Measurements from ENCODE around the gene MRPL49. TPM values are rescaled to one million over a fixed set of nuclear protein-coding genes. Genes with fewer than 3 reads are reported as not detected.

The MRPL49 gene
- total RNA-seq, 3 donors from 2014 or later (not counting 1 experiment from before 2014, with no cell fraction given): 36.8 to 37.5 (median 36.9) TPM

GRCh38 chr11:65126624-65127274, 4.6 kb downstream of the MRPL49 start:
- no peak overlapping the region for H3K27ac Mint-ChIP-seq
- Histone ChIP-seq H3K27me3 (ENCODE audit: control insufficient read depth, insufficient read depth, low read length) (no peaks in the 10 kb centered on the region), H3K4me1 (ENCODE audit: control insufficient read depth, insufficient read depth, low read length) (peaks cover 27% of the 10 kb centered on the region), H3K4me3 (ENCODE audit: low read length) (no peak overlapping the region), H3K36me3 (ENCODE audit: control insufficient read depth, insufficient read depth, low read length) (peaks cover 70% of the 10 kb centered on the region), H3K27ac (ENCODE audit: low read length) (no peak overlapping the region), H3K9me3 (ENCODE audit: control insufficient read depth, insufficient read depth, low read length) (no peaks in the 10 kb centered on the region)
- ATAC-seq (no peak), DNase-seq (no peak)
- WGBS (ENCODE audit: insufficient coverage): 87% methylated on average over 5 of the region's 6 CpGs
- H3K36me3 Mint-ChIP-seq: no peaks in the 10 kb centered on the region
- H3K9me3 Mint-ChIP-seq: no peaks in the 10 kb centered on the region
- intact Hi-C loops (cut with micrococcal nuclease): no loop called here
- TF ChIP-seq CTCF (IDR thresholded peaks at IDR 0.05): no peak
- H3K4me3 Mint-ChIP-seq: no peak overlapping the region
- peaks cover 7 to 21% of the 10 kb centered on the region in 2 donors for H3K4me1 Mint-ChIP-seq
- no peaks in the 10 kb centered on the region for H3K27me3 Mint-ChIP-seq (ENCODE audit: low read depth in 2 of 2)

- intact Hi-C loops (cut with micrococcal nuclease): no loop called here
- no peak for TF ChIP-seq CTCF (IDR thresholded peaks at IDR 0.05)
- H3K4me3 ChIP-seq (ENCODE audit: low read length): no peak overlapping the region
- no peak overlapping the region for H3K4me3 Mint-ChIP-seq
- no peaks in the 10 kb centered on the region for H3K36me3 Mint-ChIP-seq
- 93% methylated on average over 12 of the region's 12 CpGs for WGBS (ENCODE audit: insufficient coverage)
- no peak overlapping the region for H3K27ac ChIP-seq (ENCODE audit: low read length)
- no peaks in the 10 kb centered on the region for H3K27me3 ChIP-seq (ENCODE audit: control insufficient read depth, insufficient read depth, low read length)
- H3K9me3 ChIP-seq (ENCODE audit: control insufficient read depth, insufficient read depth, low read length): no peaks in the 10 kb centered on the region
- ATAC-seq (no peak), DNase-seq (no peak)
- H3K9me3 Mint-ChIP-seq: no peaks in the 10 kb centered on the region
- H3K27me3 Mint-ChIP-seq (ENCODE audit: low read depth in 2 of 2): no peaks in the 10 kb centered on the region
- peaks cover 79% of the 10 kb centered on the region for H3K36me3 ChIP-seq (ENCODE audit: control insufficient read depth, insufficient read depth, low read length)
- H3K4me1 Mint-ChIP-seq: peaks cover under 1 to 18% of the 10 kb centered on the region in 2 donors
- peaks cover 32% of the 10 kb centered on the region for H3K4me1 ChIP-seq (ENCODE audit: control insufficient read depth, insufficient read depth, low read length)
- H3K27ac Mint-ChIP-seq: no peak overlapping the region
These were observed 5.5 kb downstream of the MRPL49 start for GRCh38 chr11:65127473-65128181.

- DNase-seq (no peak), ATAC-seq (no peak)
- no peak overlapping the region for H3K4me3 ChIP-seq (ENCODE audit: low read length)
- H3K27ac Mint-ChIP-seq: peak overlapping the region in 1 of 2 donors; percentile 36
- no peaks in the 10 kb centered on the region for H3K9me3 Mint-ChIP-seq
- H3K4me1 ChIP-seq (ENCODE audit: control insufficient read depth, insufficient read depth, low read length): peaks cover 36% of the 10 kb centered on the region
- peaks cover 9 to 20% of the 10 kb centered on the region in 2 donors for H3K4me1 Mint-ChIP-seq
- H3K27ac ChIP-seq (ENCODE audit: low read length): no peak overlapping the region
- H3K36me3 Mint-ChIP-seq: no peaks in the 10 kb centered on the region
- no peak overlapping the region for H3K4me3 Mint-ChIP-seq
- no peaks in the 10 kb centered on the region for H3K9me3 ChIP-seq (ENCODE audit: control insufficient read depth, insufficient read depth, low read length)
- no peak for TF ChIP-seq CTCF (IDR thresholded peaks at IDR 0.05)
- H3K27me3 Mint-ChIP-seq (ENCODE audit: low read depth in 2 of 2): no peaks in the 10 kb centered on the region
- 94% methylated on average over 15 of the region's 15 CpGs for WGBS (ENCODE audit: insufficient coverage)
- H3K27me3 ChIP-seq (ENCODE audit: control insufficient read depth, insufficient read depth, low read length): no peaks in the 10 kb centered on the region
- H3K36me3 ChIP-seq (ENCODE audit: control insufficient read depth, insufficient read depth, low read length): peaks cover 81% of the 10 kb centered on the region
- intact Hi-C loops (cut with micrococcal nuclease): no loop called here
These were observed 6.3 kb downstream of the MRPL49 start for GRCh38 chr11:65128182-65129145.

Measured in natural killer cell (primary cell).